Ectodermal cell (in vitro differentiated cells): ENCODE measurements around the gene HOXA5.

Experiments used
- H3K27ac ChIP-seq: 2 replicates; pipeline ENCODE4 v1.7.0; 2013; ENCODE audit warnings: mild to moderate bottlenecking, low read depth, low read length; ENCODE audit not compliant: insufficient read depth, poor library complexity, severe bottlenecking
- H3K27me3 ChIP-seq: 2 replicates; pipeline ENCODE4 v1.7.0; 2013; ENCODE audit warnings: mild to moderate bottlenecking, low read length; ENCODE audit not compliant: insufficient read depth, control insufficient read depth, poor library complexity, severe bottlenecking
- H3K36me3 ChIP-seq: one replicate; pipeline ENCODE4 v1.7.0; 2013; ENCODE audit warnings: low read length; ENCODE audit not compliant: control insufficient read depth, insufficient read depth
- H3K4me1 ChIP-seq: one replicate; pipeline ENCODE4 v1.7.0; 2013; ENCODE audit warnings: low read length; ENCODE audit not compliant: control insufficient read depth, insufficient read depth
- H3K4me3 ChIP-seq: 2 replicates; pipeline ENCODE4 v1.7.0; 2013; ENCODE audit warnings: low read depth, low read length, control low read depth; ENCODE audit not compliant: insufficient read depth
- H3K9me3 ChIP-seq: 2 replicates; pipeline ENCODE4 v1.7.0; 2013; ENCODE audit warnings: mild to moderate bottlenecking, low read length, moderate library complexity; ENCODE audit not compliant: control insufficient read depth
- WGBS, 2 experiments: methylation state at CpG; one replicate each; pipeline ENCODE4 v1.1.7; 2013; ENCODE audit warnings: missing lambda C conversion rate in 2 of 2; 5-methylcytosine and 5-hydroxymethylcytosine counted together

The HOXA5 gene

DNA sequence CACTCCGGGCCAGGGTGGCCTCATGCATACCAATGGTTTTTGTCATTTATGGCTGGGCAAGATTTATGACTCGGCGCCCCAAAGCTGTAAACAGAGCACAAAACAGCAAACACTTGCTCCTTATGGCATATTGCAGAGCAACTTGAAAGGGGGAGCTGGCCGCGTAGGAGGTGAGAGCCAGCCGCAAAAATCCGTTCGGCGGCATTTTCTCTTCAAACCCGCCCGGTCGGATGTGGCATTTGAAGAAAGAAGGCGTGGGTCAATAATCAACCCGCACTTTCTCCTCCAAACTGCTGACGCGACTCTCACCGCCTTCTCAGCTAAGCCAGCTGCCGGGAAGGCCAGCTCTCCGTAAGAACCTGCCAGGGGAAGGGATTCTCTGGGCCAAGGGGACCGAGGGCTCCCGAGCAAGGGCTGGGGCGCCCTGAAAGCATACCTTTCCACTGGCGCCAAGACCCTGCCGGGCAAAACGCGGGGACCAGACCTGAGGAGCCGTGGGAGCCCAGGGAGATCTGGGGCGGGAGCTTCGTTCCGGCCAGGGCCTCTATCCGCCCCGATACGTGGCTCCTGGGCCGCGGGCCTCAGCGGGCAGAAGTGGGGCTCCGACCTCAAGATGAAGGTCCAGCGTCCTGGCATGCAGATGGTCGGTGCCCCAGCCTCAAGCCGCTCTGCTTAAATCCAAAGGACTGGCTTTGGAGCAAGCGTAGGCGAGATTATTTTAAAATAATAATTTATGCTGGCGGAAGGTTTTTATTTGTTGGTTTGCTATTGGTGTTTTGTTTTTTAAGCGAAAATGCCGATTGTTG, 28.1 kb downstream of the HOXA5 start:
- Histone ChIP-seq H3K27ac (peak overlapping the region; percentile 10), H3K27me3 (peaks cover 99% of the 10 kb centered on the region), H3K36me3 (no peaks in the 10 kb centered on the region), H3K4me1 (no peaks in the 10 kb centered on the region), H3K4me3 (peak overlapping the region; percentile 3), H3K9me3 (no peaks in the 10 kb centered on the region)
- 2 to 4% methylated on average over 45 of the region's 45 CpGs for WGBS, 2 experiments

DNA sequence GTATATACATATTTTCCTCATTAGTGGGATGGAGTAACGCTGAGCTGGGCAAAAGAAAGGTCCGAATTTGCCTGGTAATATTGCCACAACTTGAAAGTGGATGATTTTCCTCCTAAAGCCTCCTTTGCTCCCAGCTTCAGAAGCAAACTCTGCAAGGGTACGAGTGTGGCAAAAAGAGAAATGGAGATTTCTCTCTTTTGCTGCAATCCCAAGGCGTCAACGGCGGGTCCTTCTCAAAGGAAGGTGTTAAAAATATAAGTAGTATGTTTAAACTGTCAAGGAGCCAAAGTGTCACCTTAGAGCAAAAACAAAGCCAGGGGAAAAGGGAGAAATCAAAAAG, 28.6 kb downstream of the HOXA5 start:
- no peaks in the 10 kb centered on the region for H3K36me3 ChIP-seq
- no peaks in the 10 kb centered on the region for H3K4me1 ChIP-seq
- no peak overlapping the region for H3K4me3 ChIP-seq
- H3K9me3 ChIP-seq = no peaks in the 10 kb centered on the region
- H3K27me3 ChIP-seq = peaks cover 99% of the 10 kb centered on the region
- WGBS, 2 experiments = 5 to 9% methylated on average over 6 of the region's 6 CpGs
- H3K27ac ChIP-seq = no peak overlapping the region

DNA sequence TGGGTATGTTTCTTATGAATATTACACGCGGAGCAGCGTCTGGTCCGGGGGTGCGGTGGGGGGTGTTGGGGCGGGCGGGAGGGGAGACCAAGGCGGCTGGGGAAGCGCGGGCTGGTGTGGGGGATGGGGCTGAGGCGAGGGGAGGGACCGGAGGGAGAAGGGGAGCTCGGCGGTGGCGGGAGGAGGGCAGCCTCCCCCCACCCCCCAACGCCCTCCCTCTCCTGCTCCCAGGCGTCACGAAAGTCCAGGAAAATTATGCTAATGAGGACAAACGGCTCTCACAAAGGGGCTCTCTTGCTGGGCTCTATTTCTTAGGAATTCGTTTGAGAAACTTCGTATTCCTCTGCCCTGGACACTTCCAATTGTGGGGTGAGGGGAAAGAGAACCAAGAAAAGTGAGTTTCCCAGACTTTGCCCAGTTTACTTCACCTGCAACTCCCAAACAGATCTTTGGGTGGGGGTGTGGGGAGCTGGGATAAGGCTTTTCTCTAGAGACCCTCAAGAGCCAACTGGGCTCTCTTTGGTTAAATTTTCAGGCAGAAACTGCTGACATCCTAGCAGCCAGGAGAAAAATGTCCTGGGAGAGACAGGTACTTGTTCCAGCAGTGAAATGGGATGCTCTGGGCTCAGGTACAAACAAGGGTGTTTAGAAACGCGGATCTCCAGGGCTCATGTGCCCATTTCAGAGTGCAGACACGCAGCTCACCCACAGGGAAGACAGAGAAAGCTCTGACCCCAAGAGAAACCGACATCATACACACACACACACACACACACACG, 29.3 kb downstream of the HOXA5 start:
- Histone ChIP-seq H3K27ac (no peak overlapping the region), H3K27me3 (peaks cover 99% of the 10 kb centered on the region), H3K36me3 (no peaks in the 10 kb centered on the region), H3K4me1 (no peaks in the 10 kb centered on the region), H3K9me3 (no peaks in the 10 kb centered on the region), H3K4me3 (no peak overlapping the region)
- 1 to 2% methylated on average over 11 to 24 of the region's 26 CpGs for WGBS, 2 experiments

DNA sequence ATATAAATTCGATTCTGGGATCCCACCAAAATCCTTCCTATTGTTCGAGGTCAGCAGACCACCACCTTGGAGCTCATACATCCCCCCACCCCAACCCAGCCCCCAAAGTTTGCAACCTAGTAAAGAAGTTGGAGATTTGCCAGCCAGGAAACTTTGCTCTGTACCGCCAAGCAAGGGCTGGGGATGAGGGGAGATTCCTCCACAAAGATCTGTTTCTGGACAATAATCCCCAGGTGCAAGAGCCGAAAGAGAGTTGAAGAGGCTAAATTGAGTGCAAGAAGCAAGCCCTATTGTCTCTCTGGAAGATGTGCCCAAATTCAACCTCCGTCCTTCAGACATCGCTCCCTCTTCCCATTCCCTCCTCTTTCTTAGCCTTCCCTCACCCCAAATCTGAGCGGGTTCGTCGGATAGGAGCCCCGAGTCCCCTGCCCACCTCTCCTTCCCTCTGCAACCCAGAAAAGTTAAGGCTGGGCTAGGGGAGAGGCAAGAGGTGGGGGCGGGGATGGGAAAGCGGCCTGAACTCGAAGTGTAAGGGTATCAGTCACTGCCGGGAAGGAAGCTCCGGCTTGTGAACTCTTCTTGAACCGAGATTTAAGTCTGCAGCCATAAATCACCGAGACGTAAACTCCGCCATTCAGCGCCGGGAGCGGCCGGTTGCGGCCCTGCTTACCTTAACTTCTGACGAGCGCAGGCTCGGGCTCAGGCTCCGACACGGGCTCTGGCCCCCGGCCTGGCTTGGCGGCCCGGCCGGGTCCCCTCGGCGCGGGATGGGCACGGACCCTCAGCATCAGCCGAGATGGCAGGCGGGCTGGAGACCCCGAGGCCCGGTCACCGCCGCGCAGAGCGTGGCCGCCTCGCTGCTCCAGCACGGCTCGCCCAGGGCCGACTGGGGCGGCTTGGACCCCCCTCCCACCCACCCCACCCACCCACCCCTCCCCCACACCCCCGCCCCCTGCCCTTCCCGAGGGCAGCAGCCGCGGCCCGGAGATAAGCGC, 30.2 kb downstream of the HOXA5 start:
- Histone ChIP-seq H3K9me3 (no peaks in the 10 kb centered on the region), H3K27ac (no peak overlapping the region), H3K4me1 (no peaks in the 10 kb centered on the region), H3K36me3 (no peaks in the 10 kb centered on the region), H3K27me3 (peaks cover 99% of the 10 kb centered on the region), H3K4me3 (peak overlapping the region; percentile 8)
- 0 to 1% methylated on average over 41 to 52 of the region's 57 CpGs for WGBS, 2 experiments

DNA sequence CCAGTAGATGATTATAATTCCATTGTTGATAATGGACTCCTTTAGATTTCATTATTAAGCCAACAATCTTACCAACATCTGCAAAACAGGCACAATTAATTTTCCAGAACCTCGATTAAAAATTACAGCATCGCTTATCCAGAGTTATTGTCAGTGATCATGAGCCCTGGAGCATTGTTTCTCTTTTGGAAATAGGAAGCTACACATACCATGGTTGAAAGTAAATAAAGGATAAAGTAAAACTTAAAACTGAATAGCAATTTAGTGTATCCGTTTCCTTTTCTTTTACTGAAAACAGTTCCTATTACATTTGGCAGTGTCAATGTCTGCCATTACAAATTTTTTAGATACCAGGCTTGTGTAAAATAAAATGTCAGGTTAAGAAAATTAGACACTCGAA, 31.1 kb downstream of the HOXA5 start:
- no peak overlapping the region for H3K27ac ChIP-seq
- peaks cover 99% of the 10 kb centered on the region for H3K27me3 ChIP-seq
- H3K9me3 ChIP-seq = no peaks in the 10 kb centered on the region
- 48 to 57% methylated on average over 2 to 4 of the region's 4 CpGs for WGBS, 2 experiments
- no peaks in the 10 kb centered on the region for H3K36me3 ChIP-seq
- H3K4me3 ChIP-seq = no peak overlapping the region
- no peaks in the 10 kb centered on the region for H3K4me1 ChIP-seq

DNA sequence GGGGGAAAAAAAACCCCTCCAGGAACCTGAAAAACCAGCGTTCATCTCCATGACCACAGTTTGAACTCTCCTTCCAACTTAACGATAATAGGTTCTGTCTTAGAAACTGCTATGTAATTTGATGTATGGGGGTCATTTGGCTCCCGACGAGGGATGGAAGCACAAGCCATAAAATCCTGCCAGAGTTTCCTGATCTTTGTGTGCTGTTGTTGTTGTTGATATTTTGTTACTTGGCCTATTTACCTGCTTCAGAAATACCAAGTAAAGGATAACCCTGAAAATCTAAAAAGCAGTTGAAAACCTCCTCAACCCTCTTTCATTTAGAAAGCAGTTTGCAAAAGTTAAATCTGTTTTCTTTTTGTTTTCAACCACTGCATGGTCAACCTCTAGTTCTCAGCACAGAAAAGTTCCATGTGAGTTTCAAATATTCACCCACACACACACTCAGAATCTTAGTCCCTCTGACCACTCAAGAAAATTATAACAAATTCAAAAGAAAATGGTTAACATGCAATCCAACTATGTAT, 31.7 kb downstream of the HOXA5 start:
- Histone ChIP-seq H3K4me3 (no peak overlapping the region), H3K4me1 (no peaks in the 10 kb centered on the region), H3K9me3 (no peaks in the 10 kb centered on the region), H3K27me3 (peaks cover 99% of the 10 kb centered on the region), H3K27ac (no peak overlapping the region), H3K36me3 (no peaks in the 10 kb centered on the region)
- 10 to 12% methylated on average over 3 of the region's 4 CpGs for WGBS, 2 experiments

DNA sequence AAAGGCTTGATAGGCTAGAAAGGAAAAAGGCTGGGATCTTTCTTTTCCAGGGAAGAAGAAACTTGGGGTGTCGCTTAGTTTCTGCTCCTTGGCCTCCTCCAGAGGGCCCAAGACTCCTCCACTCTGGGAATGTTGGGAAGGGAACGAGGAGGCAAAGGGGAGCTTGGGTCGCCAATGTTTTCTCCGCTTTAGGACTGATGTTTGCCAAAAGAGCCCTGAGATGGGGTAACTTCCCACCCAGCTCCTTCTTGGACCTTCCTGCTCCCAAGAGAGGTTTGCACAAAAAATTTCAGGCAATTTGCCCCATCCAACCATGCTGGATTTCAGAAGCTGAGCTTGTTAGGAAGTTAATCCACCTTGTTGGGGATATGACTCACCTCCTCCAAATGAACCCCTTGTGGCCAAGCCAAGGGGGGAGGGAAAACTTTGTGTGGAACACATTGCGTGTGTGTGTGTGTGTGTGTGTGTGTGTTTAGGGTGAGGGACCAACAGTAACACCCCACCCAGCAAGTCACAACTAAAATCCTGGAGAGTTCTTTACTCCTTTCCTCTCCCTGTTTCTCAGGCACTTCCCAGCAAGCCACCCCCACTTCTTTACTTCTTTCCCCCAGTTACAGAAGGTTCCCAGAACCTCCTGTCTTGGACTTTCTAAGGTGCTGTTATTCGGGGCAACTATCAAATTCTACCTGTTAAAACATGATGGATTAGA, 32.3 kb downstream of the HOXA5 start:
- no peaks in the 10 kb centered on the region for H3K36me3 ChIP-seq
- H3K4me3 ChIP-seq = no peak overlapping the region
- H3K9me3 ChIP-seq = no peaks in the 10 kb centered on the region
- H3K4me1 ChIP-seq = no peaks in the 10 kb centered on the region
- H3K27me3 ChIP-seq = peaks cover 99% of the 10 kb centered on the region
- WGBS, 2 experiments = 6 to 9% methylated on average over 4 to 5 of the region's 6 CpGs
- H3K27ac ChIP-seq = peak overlapping the region; percentile 39

DNA sequence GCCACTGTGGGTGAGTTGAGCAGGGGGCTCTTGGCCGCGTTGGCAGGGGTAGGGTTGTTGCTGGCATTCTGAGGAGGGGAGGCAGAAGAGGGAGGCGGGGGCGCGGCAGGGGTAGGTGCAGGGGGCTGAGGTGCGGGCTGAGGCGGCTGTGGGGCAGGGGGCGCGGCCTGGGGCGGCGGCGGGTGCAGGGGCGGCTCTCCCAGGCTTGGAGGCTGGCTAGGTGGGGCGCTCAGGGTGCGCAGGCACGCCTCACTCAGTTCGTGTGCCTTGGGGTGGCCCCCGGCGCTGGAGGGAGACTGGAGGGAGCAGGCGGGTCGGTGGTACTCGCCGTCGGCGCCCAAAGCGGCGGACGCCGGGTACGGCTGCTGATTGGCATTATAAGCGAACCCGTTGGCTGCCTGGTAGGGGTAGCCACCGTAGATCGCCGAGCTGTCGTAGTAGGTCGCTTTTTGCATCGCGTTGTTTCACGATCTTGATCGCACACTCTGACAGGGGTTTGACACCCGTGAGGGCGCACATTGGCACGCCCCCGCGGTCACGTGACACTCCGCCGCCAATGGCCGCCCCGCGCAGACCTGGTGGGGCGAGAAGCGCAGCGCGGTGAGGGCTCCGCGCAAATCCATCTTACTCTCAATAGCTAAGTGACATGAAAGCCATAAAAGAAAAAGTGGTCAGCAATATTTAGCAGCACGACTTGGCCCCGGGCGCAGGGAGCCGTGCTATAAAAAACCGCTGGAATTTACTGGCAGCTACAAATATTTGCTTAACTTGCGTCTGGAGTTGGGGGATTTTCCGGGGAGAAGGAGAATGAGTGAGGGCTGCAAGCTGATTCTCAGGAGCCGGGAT, 33.1 kb downstream of the HOXA5 start:
- Histone ChIP-seq H3K27me3 (peaks cover 99% of the 10 kb centered on the region), H3K27ac (peak overlapping the region; percentile 39)
- 3% methylated on average over 66 of the region's 66 CpGs for WGBS, 2 experiments

More for the DNA sequence above, 33.1 kb downstream of the HOXA5 start:
- no peak overlapping the region for H3K4me3 ChIP-seq
- H3K36me3 ChIP-seq = no peaks in the 10 kb centered on the region
- no peaks in the 10 kb centered on the region for H3K9me3 ChIP-seq
- H3K4me1 ChIP-seq = no peaks in the 10 kb centered on the region
